IMR-90 (cell line): ENCODE measurements around the gene CHL1. TPM values are rescaled to one million over a fixed set of nuclear protein-coding genes. Genes with fewer than 3 reads are reported as not detected.

Experiments
- ATAC-seq: fragments of 200-7000 bp; cut with Tn5 transposase; 2 replicates; pipeline ENCODE4 v1.9.1; 2020; ENCODE audit warnings: low read depth, mild to moderate bottlenecking, moderate library complexity
- BruUV-seq: library from RNA; stranded (reverse); fragments of 400-500 nt; replicated peaks from 2 replicates; lab custom pipeline; 2021; lab: Mats Ljungman, UMichigan
- CTCF ChIA-PET: fragments of 300-600 bp; formaldehyde crosslinking; extraction: SDS; loops from one replicate; lab custom pipeline; 2021; ENCODE audit warnings: antibody characterized with exemption; lab: Yijun Ruan, JAX
- POLR2A ChIA-PET: fragments of 300-600 bp; sonication (Branson Sonifier 250); formaldehyde crosslinking; loops from one replicate; lab custom pipeline; 2022; ENCODE audit warnings: antibody characterized with exemption; ENCODE audit not compliant: unreplicated experiment; lab: Charles Lee
- DNase-seq: peaks from one replicate; pipeline ENCODE4 v3.0.0; 2013
- H2AFZ ChIP-seq: replicated peaks from 2 replicates; pipeline ENCODE3; 2013; ENCODE audit warnings: low read length, mild to moderate bottlenecking; ENCODE audit not compliant: poor library complexity
- H2AK5ac ChIP-seq: 2 replicates; pipeline ENCODE4 v1.6.1; 2013; ENCODE audit warnings: low read depth, low read length, inconsistent platforms
- H2AK9ac ChIP-seq: replicated peaks from 2 replicates; pipeline ENCODE3; 2013; ENCODE audit warnings: mild to moderate bottlenecking, low read depth, low read length, moderate library complexity; ENCODE audit not compliant: poor library complexity
- H2BK120ac ChIP-seq: 2 replicates; pipeline ENCODE4 v1.6.1; 2013; ENCODE audit warnings: low read depth, low read length, inconsistent platforms
- H2BK15ac ChIP-seq: 3 replicates; pipeline ENCODE4 v1.6.1; 2013; ENCODE audit warnings: low read depth, low read length, inconsistent platforms
- H2BK20ac ChIP-seq: 2 replicates; pipeline ENCODE4 v1.6.1; 2013; ENCODE audit warnings: low read depth, mild to moderate bottlenecking, inconsistent platforms, low read length, moderate library complexity
- H2BK5ac ChIP-seq: 2 replicates; pipeline ENCODE4 v1.6.1; 2013; ENCODE audit warnings: mild to moderate bottlenecking, low read depth, low read length, inconsistent platforms; ENCODE audit not compliant: poor library complexity, severe bottlenecking
- H3K14ac ChIP-seq: replicated peaks from 2 replicates; pipeline ENCODE4 v1.6.1; 2013; ENCODE audit warnings: low read depth, low read length, inconsistent platforms
- H3K18ac ChIP-seq: 2 replicates; pipeline ENCODE4 v1.6.1; 2013; ENCODE audit warnings: low read depth, low read length, control low read depth
- H3K23ac ChIP-seq: 2 replicates; pipeline ENCODE4 v1.6.1; 2013; ENCODE audit warnings: low read depth, low read length, inconsistent platforms
- H3K27ac ChIP-seq: 2 replicates; pipeline ENCODE4 v1.5.1; 2013; ENCODE audit warnings: mild to moderate bottlenecking, control low read depth, low read length; ENCODE audit not compliant: insufficient read depth
- H3K27me3 ChIP-seq: 2 replicates; pipeline ENCODE4 v1.6.1; 2013; ENCODE audit warnings: low read length; ENCODE audit not compliant: control insufficient read depth, insufficient read depth
- H3K36me3 ChIP-seq: 2 replicates; pipeline ENCODE4 v1.6.1; 2013; ENCODE audit warnings: low read length, mixed read lengths; ENCODE audit not compliant: control insufficient read depth, insufficient read depth
- H3K4ac ChIP-seq: 2 replicates; pipeline ENCODE4 v1.6.1; 2013; ENCODE audit warnings: low read depth, low read length, inconsistent platforms
- H3K4me1 ChIP-seq: 2 replicates; pipeline ENCODE4 v1.6.1; 2013; ENCODE audit warnings: low read length, mixed read lengths; ENCODE audit not compliant: control insufficient read depth, insufficient read depth
- H3K4me2 ChIP-seq: 2 replicates; pipeline ENCODE4 v1.6.1; 2013; ENCODE audit warnings: low read depth, mild to moderate bottlenecking, control low read depth, low read length, moderate library complexity
- H3K4me3 ChIP-seq: 2 replicates; pipeline ENCODE4 v1.5.1; 2013; ENCODE audit warnings: low read depth, mild to moderate bottlenecking, control low read depth, low read length, moderate library complexity; ENCODE audit not compliant: insufficient read depth
- H3K56ac ChIP-seq: 2 replicates; pipeline ENCODE4 v1.6.1; 2013; ENCODE audit warnings: low read length, inconsistent platforms; ENCODE audit not compliant: insufficient read depth; ENCODE audit errors: extremely low read depth
- H3K79me1 ChIP-seq, 2 experiments: 2 replicates each; pipeline ENCODE4 v1.6.1; 2013; ENCODE audit warnings: low read length in 2 of 2, inconsistent platforms in 1 of 2, low read depth in 1 of 2
- H3K9ac ChIP-seq: 2 replicates; pipeline ENCODE4 v1.6.1; 2013; ENCODE audit warnings: low read depth, low read length, control low read depth
- H3K9me1 ChIP-seq: 2 replicates; pipeline ENCODE4 v1.6.1; 2013; ENCODE audit warnings: low read length, inconsistent platforms; ENCODE audit not compliant: insufficient read depth
- H3K9me3 ChIP-seq: 2 replicates; pipeline ENCODE4 v1.6.1; 2013; ENCODE audit warnings: low read length; ENCODE audit not compliant: control insufficient read depth, insufficient read depth
- H4K20me1 ChIP-seq: 2 replicates; pipeline ENCODE4 v1.6.1; 2013; ENCODE audit warnings: low read length, inconsistent platforms; ENCODE audit not compliant: insufficient read depth
- H4K5ac ChIP-seq: 2 replicates; pipeline ENCODE4 v1.6.1; 2013; ENCODE audit warnings: mild to moderate bottlenecking, low read depth, low read length, control low read depth
- H4K8ac ChIP-seq, 2 experiments: 2 replicates each; pipeline ENCODE4 v1.6.1; 2013; ENCODE audit warnings: low read depth in 2 of 2, low read length in 2 of 2, control low read depth in 1 of 2, inconsistent platforms in 1 of 2
- H4K91ac ChIP-seq: 2 replicates; pipeline ENCODE4 v1.6.1; 2013; ENCODE audit warnings: low read depth, low read length, inconsistent platforms; ENCODE audit not compliant: insufficient read depth
- BHLHE40 ChIP-seq: fragments of 150-350 bp; IDR thresholded peaks from 2 replicates; pipeline ENCODE4 v1.6.1; 2016; ENCODE audit warnings: mild to moderate bottlenecking, low read depth, low read length
- CHD1 ChIP-seq: IDR thresholded peaks from 2 replicates; pipeline ENCODE4 v1.6.1; 2012; ENCODE audit warnings: low read depth, low read length, improper control_type of control experiment
- FOS ChIP-seq: fragments of 150-350 bp; IDR thresholded peaks from 2 replicates; pipeline ENCODE4 v1.6.1; 2016; ENCODE audit warnings: low read depth, low read length
- MAFK ChIP-seq: IDR thresholded peaks from 2 replicates; pipeline ENCODE4 v1.6.1; 2012; ENCODE audit warnings: low read depth, low read length, improper control_type of control experiment
- MAZ ChIP-seq: IDR thresholded peaks from 2 replicates; pipeline ENCODE4 v1.6.1; 2012; ENCODE audit warnings: low read depth, mild to moderate bottlenecking, low read length, improper control_type of control experiment, moderate library complexity, borderline replicate concordance
- MXI1 ChIP-seq: IDR thresholded peaks from 2 replicates; pipeline ENCODE4 v1.6.1; 2012; ENCODE audit warnings: low read depth, mild to moderate bottlenecking, low read length, moderate library complexity, borderline replicate concordance
- NFE2L2 ChIP-seq: fragments of 150-350 bp; IDR thresholded peaks from 2 replicates; pipeline ENCODE4 v1.6.1; 2016; ENCODE audit warnings: low read depth, mild to moderate bottlenecking, low read length
- RAD21 ChIP-seq: IDR thresholded peaks from 2 replicates; pipeline ENCODE4 v1.6.1; 2012; ENCODE audit warnings: low read length, improper control_type of control experiment
- RFX5 ChIP-seq: IDR thresholded peaks from 2 replicates; pipeline ENCODE4 v1.8.0; 2012; ENCODE audit warnings: low read depth, mild to moderate bottlenecking, low read length, moderate library complexity
- WGBS, 2 experiments: methylation state at CpG; one replicate each; pipeline versions ENCODE4 v1.1.5 to v1.1.7; 2013; ENCODE audit warnings: missing lambda C conversion rate in 2 of 2; ENCODE audit not compliant: insufficient read length in 1 of 2; ENCODE audit errors: extremely low coverage in 2 of 2; 5-methylcytosine and 5-hydroxymethylcytosine counted together
- dilution Hi-C: fragments of 300-500 bp; cut with HindIII; formaldehyde crosslinking; loops from one replicate; pipeline ENCODE4 v1.14.3; 2018; ENCODE audit warnings: low sequenced_read_pairs; ENCODE audit not compliant: unreplicated experiment
- in situ Hi-C: fragments of 300-500 bp; cut with MboI; formaldehyde crosslinking; loops from 3 replicates; pipeline ENCODE4 v1.14.3; 2019; ENCODE audit warnings: low sequenced_read_pairs, inconsistent platforms, mixed read lengths
- intact Hi-C: fragments of 100-400 bp; cut with micrococcal nuclease; formaldehyde crosslinking; loops from 2 replicates; pipeline ENCODE4 v1.10.0; 2022
- polyA plus RNA-seq, 3 experiments: library from polyadenylated mRNA; depleted of rRNA; stranded (reverse); fragments of >200 nt; gene quantifications; 2 replicates each; pipeline ENCODE4 v1.2.3, GENCODE V29; 2012; ENCODE audit warnings: low replicate concordance in 1 of 3
- total RNA-seq: library from RNA; depleted of rRNA; stranded (reverse); fragments of >200 nt; gene quantifications from 2 replicates; pipeline ENCODE4 v1.2.3, GENCODE V29; 2012
- TF ChIP-seq, protein P1 (sequence below): fragments of 150-350 bp; IDR thresholded peaks from 2 replicates; pipeline ENCODE4 v1.6.1; 2017; ENCODE audit warnings: mild to moderate bottlenecking, antibody characterized with exemption, low read length, low read depth
- TF ChIP-seq, protein P2 (sequence below): fragments of 150-350 bp; IDR thresholded peaks from 2 replicates; pipeline ENCODE4 v1.6.1; 2016; ENCODE audit warnings: low read depth, mild to moderate bottlenecking, low read length, moderate library complexity, borderline replicate concordance
- TF ChIP-seq, protein P3 (sequence below): conservative IDR thresholded peaks from 2 replicates; pipeline ENCODE4 v1.5.1; 2012; ENCODE audit warnings: mild to moderate bottlenecking, low read depth, low read length, improper control_type of control experiment

CHL1 gene
- total and polyA plus RNA-seq, 2 of the 4 experiments (the other 2 are of a cell fraction): 0.38 to 1.6 TPM

DNA sequence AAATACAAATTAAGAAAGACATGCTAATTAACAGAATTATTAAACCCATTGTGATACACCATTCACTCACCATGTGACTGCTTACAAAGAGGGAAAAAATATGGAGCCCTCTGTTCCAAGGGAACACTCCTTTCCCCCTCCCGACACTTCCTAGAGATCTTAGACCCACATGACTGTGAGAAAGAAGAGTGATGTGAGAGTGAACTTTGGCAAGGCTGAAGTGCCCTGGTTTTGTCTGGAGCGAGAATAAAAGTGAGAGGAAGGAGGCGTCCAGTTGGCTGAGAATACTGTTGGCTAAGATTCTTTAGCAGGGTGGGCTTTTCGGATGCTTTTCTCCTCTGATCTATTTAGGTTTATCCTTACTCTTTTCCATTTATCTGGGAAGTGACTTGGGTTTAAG, 14.1 kb downstream of the CHL1 start:
- ATAC-seq (no peak), DNase-seq (no peak)
- no peak overlapping the region for H3K4me3 ChIP-seq
- no peaks in the 10 kb centered on the region for H3K4me1 ChIP-seq
- intact Hi-C loops: no loop called here
- H2AFZ ChIP-seq: no peak overlapping the region
- no peak overlapping the region for H3K9ac ChIP-seq
- ChIA-PET CTCF (no interaction called here), POLR2A (no interaction called here)
- no peaks in the 10 kb centered on the region for H3K36me3 ChIP-seq
- H4K5ac ChIP-seq: no peak overlapping the region
- dilution Hi-C loops: no loop called here
- no peak overlapping the region for H3K23ac ChIP-seq
- H2BK15ac ChIP-seq: no peak overlapping the region
- no peak overlapping the region for H2BK120ac ChIP-seq
- H4K8ac ChIP-seq: no peak overlapping the region
- no peaks in the 10 kb centered on the region for H3K9me1 ChIP-seq
- H2AK5ac ChIP-seq: no peak overlapping the region
- in situ Hi-C loops: no loop called here
- H3K4ac ChIP-seq: no peak overlapping the region
- no peak overlapping the region for H3K4me2 ChIP-seq
- H3K9me3 ChIP-seq: no peaks in the 10 kb centered on the region
- H3K27me3 ChIP-seq: no peaks in the 10 kb centered on the region
- no peak overlapping the region for H2AK9ac ChIP-seq
- no peak overlapping the region for H3K27ac ChIP-seq
- H2BK20ac ChIP-seq: no peak overlapping the region
- H3K18ac ChIP-seq: no peak overlapping the region
- no peaks in the 10 kb centered on the region for H4K20me1 ChIP-seq
- no peak overlapping the region for H2BK5ac ChIP-seq
- H3K79me1 ChIP-seq: no peaks in the 10 kb centered on the region
- H3K56ac ChIP-seq: no peak overlapping the region
- H3K14ac ChIP-seq: no peak overlapping the region
- H4K91ac ChIP-seq: no peak overlapping the region
- TF ChIP-seq MAFK (no peak), RFX5 (no peak), CHD1 (no peak), FOS (no peak), RAD21 (no peak), NFE2L2 (no peak), MAZ (no peak), MXI1 (no peak), BHLHE40 (no peak)
- TF ChIP-seq, protein P1, sequence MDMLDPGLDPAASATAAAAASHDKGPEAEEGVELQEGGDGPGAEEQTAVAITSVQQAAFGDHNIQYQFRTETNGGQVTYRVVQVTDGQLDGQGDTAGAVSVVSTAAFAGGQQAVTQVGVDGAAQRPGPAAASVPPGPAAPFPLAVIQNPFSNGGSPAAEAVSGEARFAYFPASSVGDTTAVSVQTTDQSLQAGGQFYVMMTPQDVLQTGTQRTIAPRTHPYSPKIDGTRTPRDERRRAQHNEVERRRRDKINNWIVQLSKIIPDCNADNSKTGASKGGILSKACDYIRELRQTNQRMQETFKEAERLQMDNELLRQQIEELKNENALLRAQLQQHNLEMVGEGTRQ: no peak
- TF ChIP-seq, protein P2, sequence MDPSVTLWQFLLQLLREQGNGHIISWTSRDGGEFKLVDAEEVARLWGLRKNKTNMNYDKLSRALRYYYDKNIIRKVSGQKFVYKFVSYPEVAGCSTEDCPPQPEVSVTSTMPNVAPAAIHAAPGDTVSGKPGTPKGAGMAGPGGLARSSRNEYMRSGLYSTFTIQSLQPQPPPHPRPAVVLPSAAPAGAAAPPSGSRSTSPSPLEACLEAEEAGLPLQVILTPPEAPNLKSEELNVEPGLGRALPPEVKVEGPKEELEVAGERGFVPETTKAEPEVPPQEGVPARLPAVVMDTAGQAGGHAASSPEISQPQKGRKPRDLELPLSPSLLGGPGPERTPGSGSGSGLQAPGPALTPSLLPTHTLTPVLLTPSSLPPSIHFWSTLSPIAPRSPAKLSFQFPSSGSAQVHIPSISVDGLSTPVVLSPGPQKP: no peak
- TF ChIP-seq, protein P3, sequence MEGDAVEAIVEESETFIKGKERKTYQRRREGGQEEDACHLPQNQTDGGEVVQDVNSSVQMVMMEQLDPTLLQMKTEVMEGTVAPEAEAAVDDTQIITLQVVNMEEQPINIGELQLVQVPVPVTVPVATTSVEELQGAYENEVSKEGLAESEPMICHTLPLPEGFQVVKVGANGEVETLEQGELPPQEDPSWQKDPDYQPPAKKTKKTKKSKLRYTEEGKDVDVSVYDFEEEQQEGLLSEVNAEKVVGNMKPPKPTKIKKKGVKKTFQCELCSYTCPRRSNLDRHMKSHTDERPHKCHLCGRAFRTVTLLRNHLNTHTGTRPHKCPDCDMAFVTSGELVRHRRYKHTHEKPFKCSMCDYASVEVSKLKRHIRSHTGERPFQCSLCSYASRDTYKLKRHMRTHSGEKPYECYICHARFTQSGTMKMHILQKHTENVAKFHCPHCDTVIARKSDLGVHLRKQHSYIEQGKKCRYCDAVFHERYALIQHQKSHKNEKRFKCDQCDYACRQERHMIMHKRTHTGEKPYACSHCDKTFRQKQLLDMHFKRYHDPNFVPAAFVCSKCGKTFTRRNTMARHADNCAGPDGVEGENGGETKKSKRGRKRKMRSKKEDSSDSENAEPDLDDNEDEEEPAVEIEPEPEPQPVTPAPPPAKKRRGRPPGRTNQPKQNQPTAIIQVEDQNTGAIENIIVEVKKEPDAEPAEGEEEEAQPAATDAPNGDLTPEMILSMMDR: no peak
- WGBS, 2 experiments: no CpG with 5 or more reads among the region's 4 CpGs
- BruUV-seq: no TSS peak
